HG03575 (cell line): ENCODE measurements around the gene PLCL1.

Experiments used
- ATAC-seq: cut with Tn5 transposase; IDR thresholded peaks from one replicate; pipeline ENCODE4 v1.9.1; 2021; ENCODE audit not compliant: unreplicated experiment, insufficient number of reproducible peaks, low FRiP score; ENCODE audit errors: extremely low read depth

The PLCL1 gene

GRCh38 chr2:197875763-197876162 lies 71.4 kb downstream of the PLCL1 start:
- ATAC-seq, result no peak

- no peak for ATAC-seq
Measured at GRCh38 chr2:197876524-197876923, 72.1 kb downstream of the PLCL1 start.

DNA sequence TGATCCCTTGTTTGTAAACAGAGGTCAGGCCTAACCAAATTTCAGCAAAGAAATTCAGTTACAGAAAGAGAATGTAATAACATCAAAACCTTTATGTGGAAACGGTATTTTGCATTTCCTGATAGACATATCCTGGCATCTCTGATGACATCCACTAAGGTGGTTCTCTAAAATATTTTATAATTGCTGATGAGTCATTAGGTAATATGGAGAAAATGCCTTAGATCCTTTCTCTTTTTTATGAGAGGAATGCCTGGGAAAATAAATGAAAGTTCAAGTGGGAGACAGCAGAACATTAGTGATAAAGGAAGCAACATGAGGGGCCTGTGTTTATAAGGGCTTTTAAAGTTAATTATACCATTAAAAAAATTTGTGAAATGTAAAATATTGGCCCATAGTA lies 72.6 kb downstream of the PLCL1 start:
- ATAC-seq, result no peak

- no peak for ATAC-seq
Measured at GRCh38 chr2:197878792-197879191, 74.4 kb downstream of the PLCL1 start.

- ATAC-seq, result no peak
Measured at GRCh38 chr2:197879812-197880408, 75.5 kb downstream of the PLCL1 start.

DNA sequence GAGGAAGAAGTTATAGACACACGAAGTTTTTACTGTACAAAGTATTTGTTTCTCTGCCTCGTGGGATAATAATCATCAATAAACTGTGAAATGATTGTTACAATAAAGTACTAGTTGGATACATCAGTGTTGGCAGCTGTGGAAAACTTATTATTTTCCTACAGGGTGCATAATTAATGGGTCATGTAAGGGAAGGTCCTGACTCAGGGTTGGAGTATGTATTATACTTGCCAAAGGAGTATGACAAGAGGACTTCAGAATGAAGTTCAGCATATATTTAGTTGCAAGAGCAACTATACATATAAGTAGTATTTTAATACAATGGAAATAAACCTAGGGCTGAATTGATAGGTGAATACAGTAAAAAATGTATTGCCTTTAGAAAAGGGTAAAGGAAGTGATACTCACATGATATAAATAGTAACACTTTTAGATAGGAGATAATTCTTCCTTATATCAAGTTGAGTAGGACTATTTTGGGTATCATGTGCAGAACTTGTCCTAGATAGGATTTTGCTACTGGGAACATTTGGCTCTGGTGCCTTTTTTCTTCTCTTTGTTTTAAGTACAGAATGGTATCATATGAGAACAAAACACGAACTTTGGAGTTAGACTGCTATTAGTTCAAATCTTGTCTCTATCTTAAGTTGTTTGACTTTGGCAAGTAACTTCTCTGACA lies 79.1 kb downstream of the PLCL1 start:
- no peak for ATAC-seq

DNA sequence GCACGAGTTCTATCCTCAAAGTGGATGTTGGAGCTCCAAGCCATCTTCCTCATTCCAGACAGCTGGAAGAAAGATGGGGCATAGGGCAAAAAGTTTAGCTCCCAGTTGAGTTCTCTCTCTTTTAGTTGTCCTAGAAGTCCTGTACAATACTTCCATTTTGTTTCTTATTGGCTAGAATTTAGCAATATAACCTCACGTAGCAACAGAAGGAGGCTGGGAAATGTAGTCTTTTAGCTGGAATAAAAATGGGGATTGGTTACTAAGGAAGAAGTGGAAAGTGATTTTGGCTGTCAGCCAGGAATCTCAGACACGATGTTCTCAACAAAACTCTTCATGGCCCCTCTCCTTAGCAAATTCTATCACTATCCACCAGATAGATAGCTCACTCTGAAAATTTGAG lies 79.9 kb downstream of the PLCL1 start:
- ATAC-seq, result no peak

- ATAC-seq, result no peak
Measured at GRCh38 chr2:197885126-197885525, 80.7 kb downstream of the PLCL1 start.

DNA sequence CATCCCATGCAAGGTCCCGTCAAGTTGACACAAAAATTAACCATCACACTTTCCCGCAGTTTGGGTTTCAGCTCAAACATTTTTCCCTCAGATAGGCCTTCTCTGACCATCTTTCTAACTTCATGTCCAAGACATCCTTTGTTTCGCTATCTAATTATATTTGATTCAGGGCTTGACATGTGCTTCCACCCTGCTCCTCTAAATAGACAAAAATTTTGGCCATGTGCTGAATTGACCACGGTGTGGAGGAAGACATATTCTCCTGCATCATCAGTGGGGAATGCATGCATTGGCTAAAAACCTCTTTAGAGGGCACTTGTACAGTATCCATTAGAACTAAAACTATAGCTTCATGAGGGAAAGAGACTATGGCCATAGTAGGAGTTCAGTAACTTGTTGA lies 81.2 kb downstream of the PLCL1 start:
- no peak for ATAC-seq

DNA sequence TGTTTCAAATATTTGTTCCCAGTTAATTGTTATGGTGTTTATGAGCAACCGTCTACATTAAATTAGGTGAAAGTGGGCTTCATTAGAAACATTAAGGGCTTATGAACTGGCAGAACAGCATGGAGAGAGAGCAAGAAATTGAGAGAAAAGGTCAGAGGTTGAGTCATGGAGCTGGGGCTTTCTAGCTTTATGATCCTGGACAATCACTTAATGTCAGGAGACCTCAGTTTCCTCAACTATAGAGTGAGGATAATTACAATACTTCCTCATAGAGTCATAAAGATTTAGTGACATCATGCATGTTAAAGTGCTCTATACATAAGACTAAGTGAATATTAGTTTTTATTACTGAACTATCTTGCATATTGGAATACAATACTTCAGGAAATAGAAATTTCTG lies 83.9 kb downstream of the PLCL1 start:
- ATAC-seq, result no peak

GRCh38 chr2:197889041-197889440 lies 84.6 kb downstream of the PLCL1 start:
- ATAC-seq, result peak; percentile 100

DNA sequence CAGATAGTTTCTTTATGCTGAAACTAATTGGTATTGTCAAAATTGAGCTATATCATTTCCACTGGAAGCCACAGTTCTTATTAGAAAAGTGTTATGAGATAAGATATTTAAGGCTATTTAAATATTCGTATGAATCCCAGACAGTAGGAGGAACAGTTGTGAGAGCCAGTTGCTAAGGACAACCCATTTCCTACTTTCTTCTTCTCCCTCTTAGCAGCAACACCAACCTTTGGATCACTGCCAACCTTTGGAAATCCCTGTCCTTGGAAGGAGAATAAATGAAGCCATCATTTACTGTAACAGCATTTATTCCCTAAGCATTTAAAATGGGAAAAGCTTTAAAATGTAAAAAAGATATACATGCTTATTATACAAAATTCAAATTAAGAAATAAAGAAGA lies 85.8 kb downstream of the PLCL1 start:
- no peak for ATAC-seq

DNA sequence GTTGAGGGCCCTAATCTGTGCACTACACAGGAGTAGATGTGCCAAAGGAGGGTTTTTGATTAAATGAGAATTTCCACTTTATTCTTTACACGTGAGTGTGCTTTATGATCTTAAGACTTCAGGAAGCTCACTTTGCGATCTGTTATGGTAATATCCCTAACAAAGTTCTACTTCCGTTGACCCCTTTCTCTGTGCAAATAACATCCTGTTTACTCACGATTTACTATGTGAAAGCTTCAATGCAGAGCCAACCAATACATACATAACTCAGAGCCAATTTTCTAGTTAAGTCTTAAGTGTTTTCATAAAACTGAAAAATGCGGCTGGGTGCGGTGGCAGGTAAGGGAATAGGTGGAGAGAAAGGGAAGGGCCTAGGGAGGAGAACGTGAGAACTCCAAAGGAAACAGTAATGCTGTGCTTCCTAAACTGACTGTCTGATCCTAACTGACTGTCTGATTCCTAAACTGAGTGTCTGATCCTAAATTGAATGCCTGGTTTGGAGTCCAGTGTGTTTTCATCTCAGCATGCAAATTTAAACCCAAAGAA lies 87.6 kb downstream of the PLCL1 start:
- no peak for ATAC-seq

DNA sequence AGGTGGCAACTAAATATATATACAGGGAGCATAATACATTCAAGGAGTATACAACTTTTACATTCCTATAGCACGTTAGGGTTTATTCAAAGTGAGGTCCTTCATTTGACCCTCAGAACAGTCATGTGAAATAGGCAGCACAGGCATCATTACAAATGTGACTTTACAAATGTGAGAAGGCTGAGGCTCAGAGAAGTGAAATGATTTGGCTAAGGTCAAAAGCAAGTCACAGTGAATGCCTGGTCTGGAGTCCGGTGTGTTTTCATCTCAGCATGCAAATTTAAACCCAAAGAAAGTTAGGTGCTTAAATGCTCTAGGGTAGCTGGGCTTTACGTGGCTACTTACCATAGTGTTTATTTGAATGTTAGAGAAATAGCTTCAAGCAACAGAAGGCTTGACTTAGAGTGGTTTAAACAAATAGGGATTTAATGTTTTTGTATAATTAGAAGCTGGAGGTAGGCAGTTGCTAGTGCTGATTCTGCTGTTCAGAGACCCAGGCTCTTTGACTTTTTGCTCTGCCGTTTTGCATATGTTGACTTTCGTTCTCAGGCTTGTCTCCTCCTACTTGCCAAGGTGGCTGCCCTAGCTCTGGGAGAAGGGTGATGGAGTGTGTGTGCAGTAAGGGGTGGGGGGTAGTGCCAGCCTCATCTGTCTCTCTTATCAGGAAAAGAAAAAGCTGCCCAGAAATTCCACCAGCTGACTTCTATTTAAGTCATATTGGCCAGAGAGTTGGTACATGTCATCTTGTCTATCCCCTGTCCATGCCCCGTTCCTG lies 89.2 kb downstream of the PLCL1 start:
- ATAC-seq, result no peak

- ATAC-seq, result no peak
Measured at GRCh38 chr2:197894751-197895274, 90.4 kb downstream of the PLCL1 start.

DNA sequence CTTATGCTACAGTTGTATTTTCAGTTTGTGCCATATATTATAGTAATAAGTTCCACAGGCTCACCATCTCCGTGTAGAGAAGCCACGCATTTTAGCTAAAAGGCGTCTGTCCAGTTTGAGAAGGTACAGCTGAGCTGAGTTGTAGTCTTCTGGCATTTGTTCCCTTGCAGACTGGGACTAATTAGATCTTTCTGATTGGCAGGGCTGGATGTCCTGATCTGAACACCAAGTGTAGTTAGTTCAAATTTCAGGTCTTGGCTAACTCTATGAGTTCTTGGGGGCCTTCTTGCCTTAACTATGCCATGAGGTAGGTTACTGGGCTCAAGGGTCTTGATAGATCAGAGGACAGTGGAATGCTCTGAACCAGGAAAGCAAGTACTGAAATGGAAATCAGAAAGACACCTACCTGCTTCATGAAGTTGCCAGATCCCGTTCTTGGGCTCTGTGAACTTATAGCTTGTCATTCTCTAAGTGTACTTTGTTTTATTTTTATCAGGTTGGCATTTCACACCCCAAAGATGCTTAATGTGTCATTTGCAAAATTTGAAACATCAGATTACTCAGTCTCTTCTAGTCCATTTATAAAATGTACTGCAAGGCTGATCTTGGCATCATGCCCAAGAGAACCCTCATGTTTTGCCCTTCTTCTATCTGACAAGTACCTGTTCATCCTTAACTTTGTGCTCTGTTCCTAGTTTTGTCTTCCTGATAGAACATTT lies 93.7 kb downstream of the PLCL1 start:
- no peak for ATAC-seq

DNA sequence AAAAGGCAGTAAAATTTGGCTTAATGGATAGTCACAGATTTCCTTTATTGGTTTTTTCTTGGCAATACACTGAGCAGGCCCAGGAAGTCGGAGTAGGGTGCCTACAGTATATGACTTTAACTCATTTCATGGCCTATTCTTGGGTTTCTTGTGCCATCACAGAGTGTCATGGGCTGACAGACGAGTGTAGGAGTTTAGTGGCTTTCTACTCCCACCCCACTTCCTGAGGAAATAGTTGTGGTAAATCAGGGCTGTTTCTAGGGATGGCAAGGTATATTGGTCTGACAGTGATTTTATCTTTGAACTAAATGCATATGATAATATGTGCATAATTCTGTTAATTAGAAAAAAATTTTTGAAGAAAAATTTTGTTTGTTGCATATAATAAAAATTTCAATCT lies 100.1 kb downstream of the PLCL1 start:
- ATAC-seq, result no peak

- no peak for ATAC-seq
Measured at GRCh38 chr2:197908156-197908555, 103.8 kb downstream of the PLCL1 start.
